Fibroblast of gingiva (primary cell): Measurements from ENCODE around the gene TMEM89.

ENCODE experiments used
- DNase-seq: peaks from one replicate; pipeline ENCODE4 v3.0.0-alpha.2; 2011; ENCODE audit warnings: low read depth

The TMEM89 gene

DNA sequence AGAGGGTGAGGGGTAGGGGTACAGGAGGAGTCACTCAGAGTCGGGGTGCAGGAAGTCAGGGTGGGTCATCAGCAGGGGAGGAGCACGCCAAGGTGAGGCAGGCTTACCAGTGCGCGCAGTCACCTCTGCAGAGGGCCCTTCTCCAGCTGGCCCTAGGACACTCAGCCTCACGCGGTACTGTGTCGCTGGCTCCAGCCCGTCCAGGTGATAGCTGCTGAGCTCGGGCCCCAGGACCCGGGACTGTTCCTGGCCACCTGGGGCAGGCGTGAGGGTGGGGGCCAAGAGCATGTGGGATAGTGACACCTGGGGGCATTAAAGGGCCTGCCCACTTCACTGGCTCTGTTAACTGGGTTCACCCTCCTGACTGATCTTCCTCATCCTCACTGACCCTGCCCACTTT lies 33.9 kb downstream of the TMEM89 start:
- no peak for DNase-seq

DNA sequence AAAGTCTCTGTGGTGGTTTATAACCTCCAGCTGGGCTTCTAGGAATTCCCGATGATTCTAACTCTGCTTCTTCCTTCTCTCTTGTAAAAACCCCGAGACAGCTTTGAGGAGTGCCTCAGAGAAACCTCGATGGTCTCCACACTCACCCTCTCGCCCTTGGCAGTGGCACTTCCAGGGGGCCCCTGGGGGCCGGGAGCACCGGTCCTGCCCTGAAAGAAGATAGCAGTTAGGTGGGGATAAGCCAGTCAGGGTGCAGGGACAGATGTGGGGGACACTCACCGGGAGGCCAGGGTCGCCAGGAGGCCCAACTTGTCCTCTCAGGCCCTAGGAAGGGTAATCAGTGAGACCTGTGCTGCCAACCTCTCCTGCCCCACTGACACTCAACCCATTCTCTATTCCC lies 36.2 kb downstream of the TMEM89 start:
- DNase-seq, result no peak

DNA sequence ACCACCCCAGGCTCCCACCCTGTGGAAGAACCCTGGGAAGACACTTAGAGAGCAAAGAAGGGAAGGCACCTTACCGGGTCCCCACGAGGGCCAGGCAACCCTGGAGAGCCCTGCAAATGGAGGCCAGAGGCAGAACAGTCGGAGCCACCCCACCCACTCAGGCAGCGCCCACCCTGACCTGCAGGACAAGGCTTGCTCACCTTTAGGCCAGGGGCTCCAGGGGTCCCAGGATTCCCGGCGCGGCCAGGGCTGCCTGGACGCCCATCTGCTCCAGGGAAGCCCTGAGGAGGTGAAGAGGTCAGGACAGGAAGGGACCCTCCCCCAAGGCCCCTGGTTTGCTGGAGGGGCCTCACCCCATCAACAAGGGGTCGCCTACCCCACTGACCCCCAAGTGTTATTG lies 36.7 kb downstream of the TMEM89 start:
- no peak for DNase-seq

GRCh38 chr3:48581621-48582481 lies 39.7 kb downstream of the TMEM89 start:
- no peak for DNase-seq

DNA sequence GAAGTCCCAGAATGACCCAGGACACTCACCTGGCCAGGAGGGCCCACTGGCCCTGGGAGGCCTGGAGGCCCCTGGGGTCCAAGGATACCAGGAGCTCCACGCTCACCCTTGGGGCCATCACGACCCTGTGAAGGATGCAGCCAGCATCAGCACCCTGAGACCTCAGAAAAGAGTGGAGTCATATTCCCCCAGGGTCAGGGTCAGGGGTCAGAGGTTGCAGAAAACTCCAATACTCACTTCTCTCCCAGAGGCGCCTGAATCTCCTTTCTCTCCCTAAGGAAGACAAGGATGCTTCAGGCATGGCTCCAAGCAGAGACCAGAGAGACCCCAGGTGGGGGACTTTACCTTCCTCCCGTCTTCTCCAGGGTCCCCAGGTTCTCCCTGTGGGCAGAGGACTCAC lies 44.9 kb downstream of the TMEM89 start:
- no peak for DNase-seq

DNA sequence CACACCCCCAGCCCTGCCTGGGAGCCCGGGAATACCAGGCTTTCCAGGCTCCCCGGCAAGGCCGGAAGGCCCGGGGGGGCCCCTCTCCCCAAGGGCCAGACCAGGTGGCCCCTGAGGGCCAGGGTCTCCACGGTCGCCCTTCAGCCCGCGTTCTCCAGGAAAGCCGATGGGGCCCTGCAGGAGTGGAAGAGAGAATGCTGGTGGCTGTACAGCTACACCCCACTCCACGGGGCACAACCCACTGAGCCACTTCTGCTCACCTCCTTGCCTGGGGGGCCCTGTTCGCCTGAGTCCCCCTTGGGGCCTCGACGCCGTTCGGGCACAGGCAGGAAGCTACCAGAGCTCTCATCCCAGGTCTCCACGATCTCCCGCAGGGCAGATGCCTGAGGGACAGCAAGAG lies 46.2 kb downstream of the TMEM89 start:
- no peak for DNase-seq

DNA sequence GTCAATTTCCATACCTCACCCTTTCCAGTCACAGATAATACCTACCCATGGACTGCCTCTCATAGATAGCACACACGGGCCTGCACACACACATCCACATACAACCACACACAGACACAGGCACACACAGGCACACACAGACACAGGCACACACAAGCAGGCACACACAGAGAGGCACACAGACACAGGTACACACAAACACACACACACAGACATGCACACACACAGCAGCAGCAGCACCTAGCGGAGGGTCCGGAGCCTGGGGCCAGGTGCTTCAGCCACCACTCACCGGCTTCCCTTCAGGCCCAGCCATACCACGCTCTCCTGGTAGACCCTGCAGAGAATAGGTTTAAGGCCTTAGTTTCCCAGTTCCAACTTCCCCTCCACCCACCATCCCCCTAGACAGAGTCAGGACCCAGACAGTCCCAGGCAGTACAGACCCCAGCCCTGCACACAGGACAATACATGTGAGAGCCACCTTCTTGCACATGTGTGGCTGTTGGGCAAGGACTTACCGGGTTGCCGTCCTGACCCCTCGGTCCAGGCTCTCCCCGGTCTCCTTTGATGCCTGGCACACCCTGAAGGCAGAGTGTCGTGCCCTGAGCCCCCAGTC lies 47.5 kb downstream of the TMEM89 start:
- no peak for DNase-seq

GRCh38 chr3:48572517-48572916 lies 49.1 kb downstream of the TMEM89 start:
- DNase-seq, result no peak

DNA sequence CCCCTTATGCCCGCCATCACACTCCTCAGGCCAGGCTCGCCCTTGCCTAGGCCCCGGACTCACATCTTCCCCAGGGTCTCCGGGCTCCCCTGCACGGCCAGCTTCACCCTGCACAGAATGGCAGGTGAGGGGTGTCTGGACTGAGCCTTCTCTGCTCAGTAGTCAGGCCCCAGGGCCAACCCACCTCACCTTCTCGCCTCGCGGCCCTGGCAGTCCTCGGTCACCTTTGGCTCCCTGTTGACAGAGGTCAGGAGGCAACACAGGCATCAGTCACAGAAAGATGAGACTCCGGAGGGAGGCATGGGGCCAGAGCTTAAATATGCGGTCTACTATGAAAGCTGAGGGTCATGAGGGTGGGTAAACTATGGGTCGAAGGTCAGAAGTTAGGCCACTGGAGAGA lies 49.6 kb downstream of the TMEM89 start:
- DNase-seq, result no peak
